HG02840 (cell line): ENCODE data around the gene OAF.

Source experiments
- ATAC-seq: cut with Tn5 transposase; IDR thresholded peaks from one replicate; pipeline ENCODE4 v1.9.1; 2021; ENCODE audit warnings: mild to moderate bottlenecking, moderate library complexity, moderate number of reproducible peaks; ENCODE audit not compliant: unreplicated experiment, low FRiP score

OAF gene

GRCh38 chr11:120198787-120199469, 11.9 kb upstream of the OAF start:
- no peak for ATAC-seq

- ATAC-seq: no peak
These were observed 11.2 kb upstream of the OAF start for GRCh38 chr11:120199613-120200012.

- ATAC-seq: no peak
These were observed 10.2 kb upstream of the OAF start for GRCh38 chr11:120200677-120201076.

- no peak for ATAC-seq
These were observed 9.2 kb upstream of the OAF start for GRCh38 chr11:120201653-120202052.

GRCh38 chr11:120203626-120204025, 7.2 kb upstream of the OAF start:
- no peak for ATAC-seq

- ATAC-seq: no peak
These were observed 5.2 kb upstream of the OAF start for GRCh38 chr11:120205596-120206161.

- ATAC-seq: no peak
These were observed 3.3 kb upstream of the OAF start for GRCh38 chr11:120207512-120207911.

- no peak for ATAC-seq
These were observed 2.8 kb upstream of the OAF start for GRCh38 chr11:120208001-120208441.

- no peak for ATAC-seq
These were observed 2.1 kb upstream of the OAF start for GRCh38 chr11:120208777-120209176.

- ATAC-seq: no peak
These were observed 846 bp upstream of the OAF start for GRCh38 chr11:120209746-120210625.

GRCh38 chr11:120211522-120212258, 858 bp downstream of the OAF start:
- ATAC-seq: no peak

- ATAC-seq: no peak
These were observed 1.5 kb downstream of the OAF start for GRCh38 chr11:120212259-120212878.

- no peak for ATAC-seq
These were observed 2.1 kb downstream of the OAF start for GRCh38 chr11:120212926-120213325.

GRCh38 chr11:120214581-120214980, 3.7 kb downstream of the OAF start:
- ATAC-seq: no peak

- no peak for ATAC-seq
These were observed 4.8 kb downstream of the OAF start for GRCh38 chr11:120215634-120216033.

- ATAC-seq: no peak
These were observed 5.7 kb downstream of the OAF start for GRCh38 chr11:120216426-120217102.

GRCh38 chr11:120217526-120217925, 6.7 kb downstream of the OAF start:
- no peak for ATAC-seq

GRCh38 chr11:120217941-120218694, 7.3 kb downstream of the OAF start:
- ATAC-seq: no peak

- ATAC-seq: no peak
These were observed 7.8 kb downstream of the OAF start for GRCh38 chr11:120218695-120219033.
